Measurements from ENCODE around the gene ATG9B.

DNA sequence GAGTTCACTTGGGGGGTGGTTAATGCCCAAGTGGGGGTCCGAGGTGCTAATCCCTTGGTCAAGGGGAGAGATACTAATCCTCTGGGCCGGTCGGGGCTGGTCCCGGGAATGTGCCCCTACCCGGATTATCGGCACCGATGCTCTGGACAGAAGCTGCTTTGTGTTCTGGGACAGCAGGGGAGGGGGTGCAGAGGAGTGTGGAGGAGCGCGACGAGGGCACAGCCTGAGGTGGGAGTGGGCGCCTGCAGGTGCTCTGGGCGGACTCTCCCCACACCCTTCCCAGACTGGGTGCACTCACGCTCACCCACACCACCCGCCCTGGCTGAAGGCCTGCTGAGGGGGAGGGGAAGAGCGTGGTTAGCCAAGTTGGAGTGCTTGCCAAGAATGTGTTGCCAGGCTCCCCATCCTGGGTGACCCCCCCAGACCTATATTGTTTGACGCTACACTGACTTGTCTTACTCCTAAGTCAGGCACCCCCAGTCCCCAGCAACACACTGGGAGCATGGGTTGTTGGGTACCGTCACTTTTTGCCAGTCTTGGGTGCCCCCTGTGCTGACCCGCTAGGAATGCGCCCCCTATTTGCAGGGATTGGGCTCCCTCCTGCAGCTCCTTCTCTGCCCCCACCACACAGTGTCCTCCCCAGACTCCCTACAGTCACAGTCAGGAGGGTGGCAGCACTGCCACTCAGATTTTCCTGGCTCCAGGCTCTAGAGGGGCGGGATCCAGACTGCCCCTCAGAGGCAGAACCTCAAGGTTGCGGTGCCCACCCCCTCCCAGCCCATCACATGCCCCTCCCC, 36.3 kb upstream of the ATG9B start:
- TF ChIP-seq CTCF (conservative IDR thresholded peaks at IDR 0.05 in 1 of 2, IDR thresholded peaks at IDR 0.05 in 1 of 2; ENCODE audit: extremely low read depth in 1 of 2, insufficient read depth in 1 of 2, low read depth in 1 of 2, low read length in 2 of 2) (no peak), EZH2 (IDR thresholded peaks at IDR 0.05; ENCODE audit: borderline replicate concordance, low read length) (no peak)

All from mammary epithelial cell (primary cell).